IMR-90 (cell line): Measurements from ENCODE around the gene PTCH2. TPM values are rescaled to one million over a fixed set of nuclear protein-coding genes. Genes with fewer than 3 reads are reported as not detected.

Experiments
- ATAC-seq: fragments of 200-7000 bp; cut with Tn5 transposase; 2 replicates; pipeline ENCODE4 v1.9.1; 2020; ENCODE audit warnings: low read depth, mild to moderate bottlenecking, moderate library complexity
- BruUV-seq: library from RNA; stranded (reverse); fragments of 400-500 nt; replicated peaks from 2 replicates; lab custom pipeline; 2021; lab: Mats Ljungman, UMichigan
- CTCF ChIA-PET: fragments of 300-600 bp; formaldehyde crosslinking; extraction: SDS; loops from one replicate; lab custom pipeline; 2021; ENCODE audit warnings: antibody characterized with exemption; lab: Yijun Ruan, JAX
- POLR2A ChIA-PET: fragments of 300-600 bp; sonication (Branson Sonifier 250); formaldehyde crosslinking; loops from one replicate; lab custom pipeline; 2022; ENCODE audit warnings: antibody characterized with exemption; ENCODE audit not compliant: unreplicated experiment; lab: Charles Lee
- DNase-seq: peaks from one replicate; pipeline ENCODE4 v3.0.0; 2013
- H2AFZ ChIP-seq: replicated peaks from 2 replicates; pipeline ENCODE3; 2013; ENCODE audit warnings: low read length, mild to moderate bottlenecking; ENCODE audit not compliant: poor library complexity
- H2AK5ac ChIP-seq: 2 replicates; pipeline ENCODE4 v1.6.1; 2013; ENCODE audit warnings: low read depth, low read length, inconsistent platforms
- H2AK9ac ChIP-seq: replicated peaks from 2 replicates; pipeline ENCODE3; 2013; ENCODE audit warnings: mild to moderate bottlenecking, low read depth, low read length, moderate library complexity; ENCODE audit not compliant: poor library complexity
- H2BK120ac ChIP-seq: 2 replicates; pipeline ENCODE4 v1.6.1; 2013; ENCODE audit warnings: low read depth, low read length, inconsistent platforms
- H2BK15ac ChIP-seq: 3 replicates; pipeline ENCODE4 v1.6.1; 2013; ENCODE audit warnings: low read depth, low read length, inconsistent platforms
- H2BK20ac ChIP-seq: 2 replicates; pipeline ENCODE4 v1.6.1; 2013; ENCODE audit warnings: low read depth, mild to moderate bottlenecking, inconsistent platforms, low read length, moderate library complexity
- H2BK5ac ChIP-seq: 2 replicates; pipeline ENCODE4 v1.6.1; 2013; ENCODE audit warnings: mild to moderate bottlenecking, low read depth, low read length, inconsistent platforms; ENCODE audit not compliant: poor library complexity, severe bottlenecking
- H3K14ac ChIP-seq: replicated peaks from 2 replicates; pipeline ENCODE4 v1.6.1; 2013; ENCODE audit warnings: low read depth, low read length, inconsistent platforms
- H3K18ac ChIP-seq: 2 replicates; pipeline ENCODE4 v1.6.1; 2013; ENCODE audit warnings: low read depth, low read length, control low read depth
- H3K23ac ChIP-seq: 2 replicates; pipeline ENCODE4 v1.6.1; 2013; ENCODE audit warnings: low read depth, low read length, inconsistent platforms
- H3K27ac ChIP-seq: 2 replicates; pipeline ENCODE4 v1.5.1; 2013; ENCODE audit warnings: mild to moderate bottlenecking, control low read depth, low read length; ENCODE audit not compliant: insufficient read depth
- H3K27me3 ChIP-seq: 2 replicates; pipeline ENCODE4 v1.6.1; 2013; ENCODE audit warnings: low read length; ENCODE audit not compliant: control insufficient read depth, insufficient read depth
- H3K36me3 ChIP-seq: 2 replicates; pipeline ENCODE4 v1.6.1; 2013; ENCODE audit warnings: low read length, mixed read lengths; ENCODE audit not compliant: control insufficient read depth, insufficient read depth
- H3K4ac ChIP-seq: 2 replicates; pipeline ENCODE4 v1.6.1; 2013; ENCODE audit warnings: low read depth, low read length, inconsistent platforms
- H3K4me1 ChIP-seq: 2 replicates; pipeline ENCODE4 v1.6.1; 2013; ENCODE audit warnings: low read length, mixed read lengths; ENCODE audit not compliant: control insufficient read depth, insufficient read depth
- H3K4me2 ChIP-seq: 2 replicates; pipeline ENCODE4 v1.6.1; 2013; ENCODE audit warnings: low read depth, mild to moderate bottlenecking, control low read depth, low read length, moderate library complexity
- H3K4me3 ChIP-seq: 2 replicates; pipeline ENCODE4 v1.5.1; 2013; ENCODE audit warnings: low read depth, mild to moderate bottlenecking, control low read depth, low read length, moderate library complexity; ENCODE audit not compliant: insufficient read depth
- H3K56ac ChIP-seq: 2 replicates; pipeline ENCODE4 v1.6.1; 2013; ENCODE audit warnings: low read length, inconsistent platforms; ENCODE audit not compliant: insufficient read depth; ENCODE audit errors: extremely low read depth
- H3K79me1 ChIP-seq, 2 experiments: 2 replicates each; pipeline ENCODE4 v1.6.1; 2013; ENCODE audit warnings: low read length in 2 of 2, inconsistent platforms in 1 of 2, low read depth in 1 of 2
- H3K9ac ChIP-seq: 2 replicates; pipeline ENCODE4 v1.6.1; 2013; ENCODE audit warnings: low read depth, low read length, control low read depth
- H3K9me1 ChIP-seq: 2 replicates; pipeline ENCODE4 v1.6.1; 2013; ENCODE audit warnings: low read length, inconsistent platforms; ENCODE audit not compliant: insufficient read depth
- H3K9me3 ChIP-seq: 2 replicates; pipeline ENCODE4 v1.6.1; 2013; ENCODE audit warnings: low read length; ENCODE audit not compliant: control insufficient read depth, insufficient read depth
- H4K20me1 ChIP-seq: 2 replicates; pipeline ENCODE4 v1.6.1; 2013; ENCODE audit warnings: low read length, inconsistent platforms; ENCODE audit not compliant: insufficient read depth
- H4K5ac ChIP-seq: 2 replicates; pipeline ENCODE4 v1.6.1; 2013; ENCODE audit warnings: mild to moderate bottlenecking, low read depth, low read length, control low read depth
- H4K8ac ChIP-seq, 2 experiments: 2 replicates each; pipeline ENCODE4 v1.6.1; 2013; ENCODE audit warnings: low read depth in 2 of 2, low read length in 2 of 2, control low read depth in 1 of 2, inconsistent platforms in 1 of 2
- H4K91ac ChIP-seq: 2 replicates; pipeline ENCODE4 v1.6.1; 2013; ENCODE audit warnings: low read depth, low read length, inconsistent platforms; ENCODE audit not compliant: insufficient read depth
- CEBPB ChIP-seq: IDR thresholded peaks from 2 replicates; pipeline ENCODE4 v1.6.1; 2012; ENCODE audit warnings: low read depth, low read length, improper control_type of control experiment
- MAFK ChIP-seq: IDR thresholded peaks from 2 replicates; pipeline ENCODE4 v1.6.1; 2012; ENCODE audit warnings: low read depth, low read length, improper control_type of control experiment
- POLR2A ChIP-seq: IDR thresholded peaks from 2 replicates; pipeline ENCODE4 v1.6.1; 2012; ENCODE audit warnings: mild to moderate bottlenecking, low read depth, low read length
- RCOR1 ChIP-seq: IDR thresholded peaks from 2 replicates; pipeline ENCODE4 v1.6.1; 2012; ENCODE audit warnings: mild to moderate bottlenecking, low read length, improper control_type of control experiment; ENCODE audit not compliant: insufficient replicate concordance
- WGBS, 2 experiments: methylation state at CpG; one replicate each; pipeline versions ENCODE4 v1.1.5 to v1.1.7; 2013; ENCODE audit warnings: missing lambda C conversion rate in 2 of 2; ENCODE audit not compliant: insufficient read length in 1 of 2; ENCODE audit errors: extremely low coverage in 2 of 2; 5-methylcytosine and 5-hydroxymethylcytosine counted together
- dilution Hi-C: fragments of 300-500 bp; cut with HindIII; formaldehyde crosslinking; loops from one replicate; pipeline ENCODE4 v1.14.3; 2018; ENCODE audit warnings: low sequenced_read_pairs; ENCODE audit not compliant: unreplicated experiment
- in situ Hi-C: fragments of 300-500 bp; cut with MboI; formaldehyde crosslinking; loops from 3 replicates; pipeline ENCODE4 v1.14.3; 2019; ENCODE audit warnings: low sequenced_read_pairs, inconsistent platforms, mixed read lengths
- intact Hi-C: fragments of 100-400 bp; cut with micrococcal nuclease; formaldehyde crosslinking; loops from 2 replicates; pipeline ENCODE4 v1.10.0; 2022
- polyA plus RNA-seq, 3 experiments: library from polyadenylated mRNA; depleted of rRNA; stranded (reverse); fragments of >200 nt; gene quantifications; 2 replicates each; pipeline ENCODE4 v1.2.3, GENCODE V29; 2012; ENCODE audit warnings: low replicate concordance in 1 of 3
- total RNA-seq: library from RNA; depleted of rRNA; stranded (reverse); fragments of >200 nt; gene quantifications from 2 replicates; pipeline ENCODE4 v1.2.3, GENCODE V29; 2012
- TF ChIP-seq, protein P1 (sequence below): conservative IDR thresholded peaks from 2 replicates; pipeline ENCODE4 v1.5.1; 2012; ENCODE audit warnings: mild to moderate bottlenecking, low read depth, low read length, improper control_type of control experiment
- TF ChIP-seq, protein P2 (sequence below): fragments of 150-350 bp; IDR thresholded peaks from 2 replicates; pipeline ENCODE4 v1.6.1; 2017; ENCODE audit warnings: mild to moderate bottlenecking, antibody characterized with exemption, low read length, low read depth
- TF ChIP-seq, protein P3 (sequence below): fragments of 150-350 bp; IDR thresholded peaks from 2 replicates; pipeline ENCODE4 v1.6.1; 2016; ENCODE audit warnings: low read depth, mild to moderate bottlenecking, low read length, moderate library complexity, borderline replicate concordance

PTCH2 gene
- total and polyA plus RNA-seq, 2 of the 4 experiments (the other 2 are of a cell fraction), result under 0.01 to 0.56 TPM

DNA sequence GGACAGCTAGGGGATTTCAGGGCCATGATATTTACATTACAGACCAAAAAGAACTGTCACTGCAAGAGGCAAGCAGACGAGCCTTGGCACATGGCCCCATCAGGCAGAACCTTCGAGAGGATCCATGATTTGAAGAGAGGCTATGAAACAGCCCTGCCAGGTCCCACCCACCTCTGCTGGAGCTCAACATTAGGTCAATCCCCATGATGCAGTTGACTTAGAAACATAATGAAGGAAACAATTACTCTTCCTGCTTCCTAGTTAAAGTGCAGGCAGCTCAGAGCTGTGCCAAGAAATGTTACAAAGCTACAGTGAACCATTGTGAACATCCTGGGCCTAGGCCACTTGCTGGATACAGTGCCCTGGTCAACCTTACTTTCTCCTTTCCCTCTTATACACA lies 41.7 kb upstream of the PTCH2 start:
- Histone ChIP-seq H3K27ac (no peak overlapping the region), H2AK9ac (no peak overlapping the region), H2BK120ac (no peak overlapping the region), H3K56ac (no peak overlapping the region), H3K9ac (no peak overlapping the region), H3K4ac (no peak overlapping the region), H3K27me3 (no peaks in the 10 kb centered on the region), H4K20me1 (no peaks in the 10 kb centered on the region), H4K91ac (no peak overlapping the region), H3K14ac (no peak overlapping the region), H2AK5ac (no peak overlapping the region), H4K8ac (no peak overlapping the region), H2BK20ac (no peak overlapping the region), H4K5ac (no peak overlapping the region), H3K9me3 (peaks cover 5% of the 10 kb centered on the region; the same call in 1 of the 2 replicates), H2BK5ac (no peak overlapping the region), H2AFZ (no peak overlapping the region), H3K79me1 (no peaks in the 10 kb centered on the region; a peak in 1 of 4 replicates), H2BK15ac (no peak overlapping the region), H3K23ac (no peak overlapping the region), H3K9me1 (peaks cover 2% of the 10 kb centered on the region; the same call in 1 of the 2 replicates), H3K36me3 (peaks cover 9% of the 10 kb centered on the region), H3K4me2 (no peak overlapping the region), H3K18ac (no peak overlapping the region), H3K4me3 (no peak overlapping the region), H3K4me1 (no peaks in the 10 kb centered on the region; the same call in 1 of the 2 replicates)
- in situ Hi-C loops, result no loop called here
- intact Hi-C loops, result no loop called here
- POLR2A ChIA-PET, result no interaction called here
- dilution Hi-C loops, result no loop called here
- 0% methylated on average over 1 of the region's 2 CpGs; no CpG with 5 or more reads in 1 of the 2 experiments for WGBS, 2 experiments
- ATAC-seq, result no peak
- BruUV-seq, result no TSS peak
- no peak for DNase-seq
- CTCF ChIA-PET, result no interaction called here
- TF ChIP-seq, protein P1, sequence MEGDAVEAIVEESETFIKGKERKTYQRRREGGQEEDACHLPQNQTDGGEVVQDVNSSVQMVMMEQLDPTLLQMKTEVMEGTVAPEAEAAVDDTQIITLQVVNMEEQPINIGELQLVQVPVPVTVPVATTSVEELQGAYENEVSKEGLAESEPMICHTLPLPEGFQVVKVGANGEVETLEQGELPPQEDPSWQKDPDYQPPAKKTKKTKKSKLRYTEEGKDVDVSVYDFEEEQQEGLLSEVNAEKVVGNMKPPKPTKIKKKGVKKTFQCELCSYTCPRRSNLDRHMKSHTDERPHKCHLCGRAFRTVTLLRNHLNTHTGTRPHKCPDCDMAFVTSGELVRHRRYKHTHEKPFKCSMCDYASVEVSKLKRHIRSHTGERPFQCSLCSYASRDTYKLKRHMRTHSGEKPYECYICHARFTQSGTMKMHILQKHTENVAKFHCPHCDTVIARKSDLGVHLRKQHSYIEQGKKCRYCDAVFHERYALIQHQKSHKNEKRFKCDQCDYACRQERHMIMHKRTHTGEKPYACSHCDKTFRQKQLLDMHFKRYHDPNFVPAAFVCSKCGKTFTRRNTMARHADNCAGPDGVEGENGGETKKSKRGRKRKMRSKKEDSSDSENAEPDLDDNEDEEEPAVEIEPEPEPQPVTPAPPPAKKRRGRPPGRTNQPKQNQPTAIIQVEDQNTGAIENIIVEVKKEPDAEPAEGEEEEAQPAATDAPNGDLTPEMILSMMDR, result no peak
- no peak for TF ChIP-seq MAFK
- TF ChIP-seq, protein P2, sequence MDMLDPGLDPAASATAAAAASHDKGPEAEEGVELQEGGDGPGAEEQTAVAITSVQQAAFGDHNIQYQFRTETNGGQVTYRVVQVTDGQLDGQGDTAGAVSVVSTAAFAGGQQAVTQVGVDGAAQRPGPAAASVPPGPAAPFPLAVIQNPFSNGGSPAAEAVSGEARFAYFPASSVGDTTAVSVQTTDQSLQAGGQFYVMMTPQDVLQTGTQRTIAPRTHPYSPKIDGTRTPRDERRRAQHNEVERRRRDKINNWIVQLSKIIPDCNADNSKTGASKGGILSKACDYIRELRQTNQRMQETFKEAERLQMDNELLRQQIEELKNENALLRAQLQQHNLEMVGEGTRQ, result no peak
- TF ChIP-seq, protein P3, sequence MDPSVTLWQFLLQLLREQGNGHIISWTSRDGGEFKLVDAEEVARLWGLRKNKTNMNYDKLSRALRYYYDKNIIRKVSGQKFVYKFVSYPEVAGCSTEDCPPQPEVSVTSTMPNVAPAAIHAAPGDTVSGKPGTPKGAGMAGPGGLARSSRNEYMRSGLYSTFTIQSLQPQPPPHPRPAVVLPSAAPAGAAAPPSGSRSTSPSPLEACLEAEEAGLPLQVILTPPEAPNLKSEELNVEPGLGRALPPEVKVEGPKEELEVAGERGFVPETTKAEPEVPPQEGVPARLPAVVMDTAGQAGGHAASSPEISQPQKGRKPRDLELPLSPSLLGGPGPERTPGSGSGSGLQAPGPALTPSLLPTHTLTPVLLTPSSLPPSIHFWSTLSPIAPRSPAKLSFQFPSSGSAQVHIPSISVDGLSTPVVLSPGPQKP, result no peak
- no peak for TF ChIP-seq POLR2A
- no peak for TF ChIP-seq RCOR1
- no peak for TF ChIP-seq CEBPB
